SK-N-SH treated with all-trans-retinoic acid at 6 μM for 48 hours (cell line): ENCODE results near the gene RGS6.

ENCODE experiments used
- ARNTL ChIP-seq: fragments of 450-650 bp; formaldehyde crosslinking; IDR thresholded peaks from 2 replicates; pipeline ENCODE4 v1.5.0; 2020; ENCODE audit warnings: low read depth, mild to moderate bottlenecking, moderate library complexity, borderline replicate concordance
- CSDC2 ChIP-seq: fragments of 250-450 bp; sonication (Bioruptor Pico); IDR thresholded peaks from 2 replicates; pipeline ENCODE4 v1.5.0; 2020; ENCODE audit warnings: mild to moderate bottlenecking, moderate library complexity
- OSR1 ChIP-seq: fragments of 250-450 bp; sonication (Bioruptor Pico); IDR thresholded peaks from 2 replicates; pipeline ENCODE4 v1.8.0; 2022; ENCODE audit warnings: moderate library complexity, mild to moderate bottlenecking, inconsistent platforms
- PPARA ChIP-seq: fragments of 250-450 bp; sonication (Bioruptor Pico); IDR thresholded peaks from 2 replicates; pipeline ENCODE4 v1.5.0; 2020; ENCODE audit warnings: mild to moderate bottlenecking, borderline replicate concordance
- RARB ChIP-seq: fragments of 250-450 bp; sonication (Bioruptor Pico); IDR thresholded peaks from 2 replicates; pipeline ENCODE4 v1.8.0; 2021; ENCODE audit warnings: mild to moderate bottlenecking, moderate library complexity
- TCF4 ChIP-seq: fragments of 250-450 bp; sonication (Bioruptor Pico); IDR thresholded peaks from 2 replicates; pipeline ENCODE4 v1.8.0; 2021; ENCODE audit warnings: mild to moderate bottlenecking, moderate library complexity, borderline replicate concordance
- TOX ChIP-seq: fragments of 250-450 bp; sonication (Bioruptor Pico); IDR thresholded peaks from 2 replicates; pipeline ENCODE4 v1.8.0; 2021; ENCODE audit warnings: mild to moderate bottlenecking, moderate library complexity, borderline replicate concordance
- ZFP3 ChIP-seq: fragments of 250-450 bp; sonication (Bioruptor Pico); IDR thresholded peaks from 2 replicates; pipeline ENCODE4 v1.5.0; 2020; ENCODE audit warnings: mild to moderate bottlenecking, moderate library complexity
- ZFP30 ChIP-seq: fragments of 450-650 bp; formaldehyde crosslinking; IDR thresholded peaks from 2 replicates; pipeline ENCODE4 v1.5.0; 2022; ENCODE audit warnings: mild to moderate bottlenecking, moderate library complexity
- ZNF565 ChIP-seq: fragments of 450-650 bp; formaldehyde crosslinking; conservative IDR thresholded peaks from 2 replicates; pipeline ENCODE4 v1.5.0; 2020; ENCODE audit warnings: low read depth, mild to moderate bottlenecking, moderate library complexity
- ZNF8 ChIP-seq: fragments of 450-650 bp; formaldehyde crosslinking; IDR thresholded peaks from 2 replicates; pipeline ENCODE4 v1.5.0; 2020; ENCODE audit warnings: mild to moderate bottlenecking, moderate library complexity
- TF ChIP-seq, protein P1 (sequence below): fragments of 250-450 bp; sonication (Bioruptor Pico); IDR thresholded peaks from 2 replicates; pipeline ENCODE4 v1.8.0; 2020; ENCODE audit warnings: mild to moderate bottlenecking, moderate library complexity, borderline replicate concordance
- TF ChIP-seq, protein P2 (sequence below): fragments of 250-450 bp; sonication (Bioruptor Pico); IDR thresholded peaks from 2 replicates; pipeline ENCODE4 v1.5.1; 2020; ENCODE audit warnings: low read depth, mild to moderate bottlenecking, moderate library complexity
- TF ChIP-seq, protein P3 (sequence below): fragments of 250-450 bp; sonication (Bioruptor Pico); IDR thresholded peaks from 2 replicates; pipeline ENCODE4 v1.8.0; 2021; ENCODE audit warnings: low read depth, mild to moderate bottlenecking, moderate library complexity, borderline replicate concordance

DNA sequence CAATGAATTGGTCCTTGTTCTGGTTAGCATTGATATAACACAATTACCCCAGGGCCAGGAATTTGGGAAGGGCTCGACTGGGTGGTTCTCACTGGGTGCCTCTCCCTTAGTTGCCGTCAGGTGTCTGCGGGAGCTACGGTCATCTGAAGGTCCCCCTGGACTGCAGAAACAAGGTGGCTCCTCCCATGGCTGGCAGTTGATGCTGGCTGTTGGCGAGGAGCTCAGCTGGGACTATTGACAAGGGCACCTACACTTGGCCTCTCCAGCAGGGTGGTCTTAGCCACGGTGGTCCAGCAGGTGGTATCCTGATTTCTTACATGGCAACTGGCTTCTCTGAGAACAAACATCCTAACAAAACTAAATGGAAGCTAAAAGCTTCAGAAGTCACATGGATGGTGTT, 41.0 kb upstream of the RGS6 start:
- no peak for TF ChIP-seq ARNTL
- TF ChIP-seq, protein P1, sequence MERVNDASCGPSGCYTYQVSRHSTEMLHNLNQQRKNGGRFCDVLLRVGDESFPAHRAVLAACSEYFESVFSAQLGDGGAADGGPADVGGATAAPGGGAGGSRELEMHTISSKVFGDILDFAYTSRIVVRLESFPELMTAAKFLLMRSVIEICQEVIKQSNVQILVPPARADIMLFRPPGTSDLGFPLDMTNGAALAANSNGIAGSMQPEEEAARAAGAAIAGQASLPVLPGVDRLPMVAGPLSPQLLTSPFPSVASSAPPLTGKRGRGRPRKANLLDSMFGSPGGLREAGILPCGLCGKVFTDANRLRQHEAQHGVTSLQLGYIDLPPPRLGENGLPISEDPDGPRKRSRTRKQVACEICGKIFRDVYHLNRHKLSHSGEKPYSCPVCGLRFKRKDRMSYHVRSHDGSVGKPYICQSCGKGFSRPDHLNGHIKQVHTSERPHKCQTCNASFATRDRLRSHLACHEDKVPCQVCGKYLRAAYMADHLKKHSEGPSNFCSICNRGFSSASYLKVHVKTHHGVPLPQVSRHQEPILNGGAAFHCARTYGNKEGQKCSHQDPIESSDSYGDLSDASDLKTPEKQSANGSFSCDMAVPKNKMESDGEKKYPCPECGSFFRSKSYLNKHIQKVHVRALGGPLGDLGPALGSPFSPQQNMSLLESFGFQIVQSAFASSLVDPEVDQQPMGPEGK, result no peak
- TF ChIP-seq, protein P2, sequence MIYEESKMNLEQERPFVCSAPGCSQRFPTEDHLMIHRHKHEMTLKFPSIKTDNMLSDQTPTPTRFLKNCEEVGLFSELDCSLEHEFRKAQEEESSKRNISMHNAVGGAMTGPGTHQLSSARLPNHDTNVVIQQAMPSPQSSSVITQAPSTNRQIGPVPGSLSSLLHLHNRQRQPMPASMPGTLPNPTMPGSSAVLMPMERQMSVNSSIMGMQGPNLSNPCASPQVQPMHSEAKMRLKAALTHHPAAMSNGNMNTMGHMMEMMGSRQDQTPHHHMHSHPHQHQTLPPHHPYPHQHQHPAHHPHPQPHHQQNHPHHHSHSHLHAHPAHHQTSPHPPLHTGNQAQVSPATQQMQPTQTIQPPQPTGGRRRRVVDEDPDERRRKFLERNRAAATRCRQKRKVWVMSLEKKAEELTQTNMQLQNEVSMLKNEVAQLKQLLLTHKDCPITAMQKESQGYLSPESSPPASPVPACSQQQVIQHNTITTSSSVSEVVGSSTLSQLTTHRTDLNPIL (CRISPR knock-in tag), result no peak
- no peak for TF ChIP-seq CSDC2 (CRISPR knock-in tag)
- no peak for TF ChIP-seq PPARA (CRISPR knock-in tag)
- no peak for TF ChIP-seq OSR1 (CRISPR knock-in tag)
- no peak for TF ChIP-seq ZNF8 (CRISPR knock-in tag)
- TF ChIP-seq ZFP30 (CRISPR knock-in tag), result no peak
- TF ChIP-seq TOX (CRISPR knock-in tag), result no peak
- no peak for TF ChIP-seq TCF4 (CRISPR knock-in tag)
- TF ChIP-seq ZFP3 (CRISPR knock-in tag), result no peak
- no peak for TF ChIP-seq RARB (CRISPR knock-in tag)
- no peak for TF ChIP-seq ZNF565 (CRISPR knock-in tag)
- TF ChIP-seq, protein P3, sequence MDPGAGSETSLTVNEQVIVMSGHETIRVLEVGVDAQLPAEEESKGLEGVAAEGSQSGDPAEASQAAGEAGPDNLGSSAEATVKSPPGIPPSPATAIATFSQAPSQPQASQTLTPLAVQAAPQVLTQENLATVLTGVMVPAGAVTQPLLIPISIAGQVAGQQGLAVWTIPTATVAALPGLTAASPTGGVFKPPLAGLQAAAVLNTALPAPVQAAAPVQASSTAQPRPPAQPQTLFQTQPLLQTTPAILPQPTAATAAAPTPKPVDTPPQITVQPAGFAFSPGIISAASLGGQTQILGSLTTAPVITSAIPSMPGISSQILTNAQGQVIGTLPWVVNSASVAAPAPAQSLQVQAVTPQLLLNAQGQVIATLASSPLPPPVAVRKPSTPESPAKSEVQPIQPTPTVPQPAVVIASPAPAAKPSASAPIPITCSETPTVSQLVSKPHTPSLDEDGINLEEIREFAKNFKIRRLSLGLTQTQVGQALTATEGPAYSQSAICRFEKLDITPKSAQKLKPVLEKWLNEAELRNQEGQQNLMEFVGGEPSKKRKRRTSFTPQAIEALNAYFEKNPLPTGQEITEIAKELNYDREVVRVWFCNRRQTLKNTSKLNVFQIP (CRISPR knock-in tag), result no peak
